ENCODE data around the gene COLEC12. TPM values are rescaled to one million over a fixed set of nuclear protein-coding genes. Genes with fewer than 3 reads are reported as not detected.

COLEC12 gene
- total and polyA plus RNA-seq, 2 donors (not counting 3 experiments of a cell fraction or from before 2014, with no cell fraction given): 8.0 to 17.1 TPM

- dilution Hi-C loops (cut with MboI; ENCODE audit: extremely low pct_ligation_motif_present, low sequenced_read_pairs) (no loop called here), intact Hi-C loops (cut with micrococcal nuclease) (no loop called here)
- Histone ChIP-seq H2AFZ (ENCODE audit: low read depth, low read length) (no peak overlapping the region), H3K9ac (replicated peaks; ENCODE audit: extremely low read depth, insufficient read depth, low read length) (no peak overlapping the region), H3K36me3 (ENCODE audit: control insufficient read depth in 2 of 2, extremely low read depth in 1 of 2, insufficient read depth in 2 of 2, low read length in 2 of 2) (no peaks in the 10 kb centered on the region), H3K4me3 (replicated peaks in 1 of 3; ENCODE audit: insufficient read depth in 1 of 3, low read depth in 1 of 3, low read length in 3 of 3) (no peak overlapping the region), H3K27ac (ENCODE audit: insufficient read depth, low read depth, low read length) (no peak overlapping the region), H3K4me1 (ENCODE audit: control insufficient read depth, extremely low read depth, insufficient read depth, low read length) (peaks cover 15% of the 10 kb centered on the region), H3K9me3 (replicated peaks; ENCODE audit: control insufficient read depth, insufficient read depth, low read length) (no peaks in the 10 kb centered on the region), H3K79me2 (ENCODE audit: control insufficient read depth, insufficient read depth, low read length) (no peaks in the 10 kb centered on the region), H4K20me1 (replicated peaks; ENCODE audit: control insufficient read depth, extremely low read depth, insufficient read depth, low read length) (no peaks in the 10 kb centered on the region), H3K27me3 (ENCODE audit: control insufficient read depth in 2 of 2, insufficient read depth in 2 of 2, low read length in 2 of 2) (no peaks in the 10 kb centered on the region), H3K9me1 (replicated peaks; ENCODE audit: control insufficient read depth, extremely low read depth, insufficient read depth, low read length) (no peaks in the 10 kb centered on the region), H3K4me2 (ENCODE audit: insufficient read depth, low read length) (no peak overlapping the region)
- ChIA-PET CTCF (interaction anchor here (1.6 kb wide), 1 partner anchor 25 kb away, joined by 3 read pairs; no protein-coding TSS in a partner anchor), POLR2A (no interaction called here)
- DNase-seq (ENCODE audit: low read depth, low spot score) (no peak), FAIRE-seq (no peak)
- BruUV-seq (replicated peaks): no TSS peak
- TF ChIP-seq GATA2 (IDR thresholded peaks at IDR 0.05; ENCODE audit: insufficient read depth, insufficient read length, low read depth, low read length) (no peak), MYC (IDR thresholded peaks at IDR 0.05; ENCODE audit: low read depth, low read length) (no peak), EZH2 (IDR thresholded peaks at IDR 0.05; ENCODE audit: borderline replicate concordance, low read depth, low read length, severe bottlenecking) (no peak), POLR2A (IDR thresholded peaks at IDR 0.05; ENCODE audit: low read depth, low read length) (no peak)
Observed at GRCh38 chr18:398935-399630, 101.4 kb downstream of the COLEC12 start.

- Histone ChIP-seq H3K36me3 (ENCODE audit: control insufficient read depth in 2 of 2, extremely low read depth in 1 of 2, insufficient read depth in 2 of 2, low read length in 2 of 2) (no peaks in the 10 kb centered on the region), H3K4me1 (ENCODE audit: control insufficient read depth, extremely low read depth, insufficient read depth, low read length) (peaks cover 15% of the 10 kb centered on the region), H3K9me3 (replicated peaks; ENCODE audit: control insufficient read depth, insufficient read depth, low read length) (no peaks in the 10 kb centered on the region), H3K9ac (replicated peaks; ENCODE audit: extremely low read depth, insufficient read depth, low read length) (no peak overlapping the region), H3K9me1 (replicated peaks; ENCODE audit: control insufficient read depth, extremely low read depth, insufficient read depth, low read length) (no peaks in the 10 kb centered on the region), H2AFZ (ENCODE audit: low read depth, low read length) (no peak overlapping the region), H4K20me1 (replicated peaks; ENCODE audit: control insufficient read depth, extremely low read depth, insufficient read depth, low read length) (no peaks in the 10 kb centered on the region), H3K4me2 (ENCODE audit: insufficient read depth, low read length) (no peak overlapping the region), H3K79me2 (ENCODE audit: control insufficient read depth, insufficient read depth, low read length) (no peaks in the 10 kb centered on the region), H3K27me3 (ENCODE audit: control insufficient read depth in 2 of 2, insufficient read depth in 2 of 2, low read length in 2 of 2) (no peaks in the 10 kb centered on the region), H3K4me3 (replicated peaks in 1 of 3; ENCODE audit: insufficient read depth in 1 of 3, low read depth in 1 of 3, low read length in 3 of 3) (no peak overlapping the region), H3K27ac (ENCODE audit: insufficient read depth, low read depth, low read length) (peak overlapping the region; percentile 37)
- no peak for FAIRE-seq
- BruUV-seq (replicated peaks): no TSS peak
- intact Hi-C loops (cut with micrococcal nuclease) (no loop called here), dilution Hi-C loops (cut with MboI; ENCODE audit: extremely low pct_ligation_motif_present, low sequenced_read_pairs) (no loop called here)
- no peak for DNase-seq (ENCODE audit: low read depth, low spot score)
- POLR2A ChIA-PET: no interaction called here
- TF ChIP-seq MAX (IDR thresholded peaks at IDR 0.05; ENCODE audit: insufficient read depth, insufficient read length): no peak
- no peak for TF ChIP-seq POLR2AphosphoS5 (IDR thresholded peaks at IDR 0.05; ENCODE audit: insufficient read depth, low read depth, low read length)
- TF ChIP-seq JUN (IDR thresholded peaks at IDR 0.05; ENCODE audit: borderline replicate concordance, insufficient read depth, insufficient read length, low read depth): no peak
- TF ChIP-seq FOS (IDR thresholded peaks at IDR 0.05; ENCODE audit: borderline replicate concordance, insufficient read depth, low read length): no peak
- TF ChIP-seq EZH2 (IDR thresholded peaks at IDR 0.05; ENCODE audit: borderline replicate concordance, low read depth, low read length, severe bottlenecking): no peak
- no peak for TF ChIP-seq POLR2A (IDR thresholded peaks at IDR 0.05; ENCODE audit: low read depth, low read length)
- no peak for TF ChIP-seq CTCF (IDR thresholded peaks at IDR 0.05; ENCODE audit: extremely low read depth in 1 of 2, insufficient read depth in 1 of 2, low read depth in 1 of 2, low read length in 2 of 2)
- no peak for TF ChIP-seq MYC (IDR thresholded peaks at IDR 0.05; ENCODE audit: low read depth, low read length)
- TF ChIP-seq GATA2 (IDR thresholded peaks at IDR 0.05; ENCODE audit: insufficient read depth, insufficient read length, low read depth, low read length): no peak
- CTCF ChIA-PET: no interaction called here
Observed at GRCh38 chr18:396556-396955, 103.9 kb downstream of the COLEC12 start.
